Activated CD4-positive, alpha-beta T cell treated with anti-CD3 and anti-CD28 coated beads, Interleukin-2, amount 10 ng/mL, durations not matched to agents 24 days and 14 days (primary cell): ENCODE results near the gene NALCN. TPM values are rescaled to one million over a fixed set of nuclear protein-coding genes. Genes with fewer than 3 reads are reported as not detected.

Experiments
- DNase-seq: peaks from one replicate; pipeline ENCODE4 v3.0.0; 2022
- H3K27ac Mint-ChIP-seq: one replicate; pipeline ENCODE4 v1.8.0; 2022; ENCODE audit warnings: mild to moderate bottlenecking, mixed read lengths
- H3K27me3 Mint-ChIP-seq: one replicate; pipeline ENCODE4 v1.8.0; 2022; ENCODE audit warnings: mixed read lengths
- H3K36me3 Mint-ChIP-seq: one replicate; pipeline ENCODE4 v1.8.0; 2022; ENCODE audit warnings: low read depth, mild to moderate bottlenecking, mixed read lengths
- H3K4me1 Mint-ChIP-seq: one replicate; pipeline ENCODE4 v1.8.0; 2021; ENCODE audit warnings: mixed read lengths
- H3K4me3 Mint-ChIP-seq: one replicate; pipeline ENCODE4 v1.8.0; 2022; ENCODE audit warnings: mild to moderate bottlenecking, moderate library complexity, mixed read lengths
- H3K9me3 Mint-ChIP-seq: one replicate; pipeline ENCODE4 v1.8.0; 2021; ENCODE audit warnings: mixed read lengths
- intact Hi-C: fragments of 100-400 bp; cut with micrococcal nuclease; formaldehyde crosslinking; loops from one replicate; pipeline ENCODE4 v1.15.1; 2023
- total RNA-seq: library from RNA; stranded (reverse); gene quantifications from 2 replicates; pipeline ENCODE4 v1.2.3, GENCODE V29; 2022

The NALCN gene
- total RNA-seq, 1 donor from 2014 or later, result not detected

DNA sequence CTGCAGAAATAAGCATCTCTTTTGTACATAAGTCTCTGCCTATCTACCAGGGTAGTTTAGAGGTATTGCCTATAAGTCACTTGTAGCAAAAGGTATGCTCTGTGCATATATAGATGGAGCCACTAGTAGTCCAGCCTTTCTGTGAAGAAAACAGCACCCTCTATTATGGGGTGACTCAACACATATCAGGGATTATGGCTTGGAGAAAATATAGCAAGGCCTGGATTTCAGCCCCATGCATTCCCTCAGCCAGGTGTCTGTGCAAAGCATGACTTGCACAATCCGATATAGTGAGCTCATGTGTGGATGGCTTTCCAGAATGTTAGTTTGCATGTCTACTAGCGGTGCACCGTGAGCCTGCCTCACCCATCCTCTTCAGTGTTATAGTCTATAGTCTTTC lies 13.4 kb upstream of the NALCN start:
- intact Hi-C loops, result no loop called here
- no peaks in the 10 kb centered on the region for H3K36me3 Mint-ChIP-seq
- peaks cover 2% of the 10 kb centered on the region for H3K27me3 Mint-ChIP-seq
- no peak overlapping the region for H3K4me3 Mint-ChIP-seq
- no peak for DNase-seq
- H3K9me3 Mint-ChIP-seq, result no peaks in the 10 kb centered on the region
- no peaks in the 10 kb centered on the region for H3K4me1 Mint-ChIP-seq
- H3K27ac Mint-ChIP-seq, result no peak overlapping the region

DNA sequence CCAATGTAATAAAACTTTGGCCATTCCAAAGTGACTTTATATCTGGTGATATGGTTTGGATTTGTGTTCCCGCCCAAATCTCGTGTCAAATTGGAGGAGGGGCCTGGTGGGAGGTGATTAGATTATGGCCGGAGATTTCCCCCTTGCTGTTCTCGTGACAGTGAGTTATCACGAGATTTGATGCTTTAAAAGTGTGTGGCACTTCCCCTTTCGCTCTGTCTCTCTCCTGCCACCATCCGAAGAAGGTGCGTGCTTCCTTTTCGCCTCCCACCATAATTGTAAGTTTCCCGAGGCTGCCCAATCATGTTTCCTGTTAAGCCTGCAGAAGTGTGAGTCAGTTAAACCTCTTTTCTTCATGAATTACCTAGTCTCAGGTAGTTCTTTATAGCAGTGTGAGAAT lies 9.3 kb upstream of the NALCN start:
- Mint-ChIP-seq H3K36me3 (no peaks in the 10 kb centered on the region), H3K9me3 (no peaks in the 10 kb centered on the region), H3K27ac (no peak overlapping the region), H3K4me3 (no peak overlapping the region), H3K27me3 (no peaks in the 10 kb centered on the region), H3K4me1 (no peaks in the 10 kb centered on the region)
- peak; percentile 32 for DNase-seq
- intact Hi-C loops, result no loop called here

DNA sequence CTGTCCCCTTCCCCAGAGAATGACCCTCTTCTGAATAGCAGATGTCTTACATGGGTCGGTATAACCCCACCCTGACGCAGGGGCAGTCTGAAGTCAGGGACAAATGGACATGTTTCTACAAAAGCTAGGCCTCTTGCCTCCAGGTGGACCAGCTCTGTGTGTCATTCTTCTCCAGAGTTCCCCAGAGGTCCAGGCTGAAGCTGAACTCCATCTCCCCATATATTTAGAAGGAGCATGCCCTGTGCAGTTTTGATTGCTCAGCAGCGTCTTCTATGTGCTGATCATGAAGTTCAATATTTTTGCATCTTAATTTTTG lies 8.8 kb upstream of the NALCN start:
- intact Hi-C loops, result no loop called here
- Mint-ChIP-seq H3K9me3 (no peaks in the 10 kb centered on the region), H3K27ac (no peak overlapping the region), H3K4me3 (no peak overlapping the region), H3K36me3 (no peaks in the 10 kb centered on the region), H3K4me1 (no peaks in the 10 kb centered on the region), H3K27me3 (no peaks in the 10 kb centered on the region)
- DNase-seq, result peak; percentile 25

DNA sequence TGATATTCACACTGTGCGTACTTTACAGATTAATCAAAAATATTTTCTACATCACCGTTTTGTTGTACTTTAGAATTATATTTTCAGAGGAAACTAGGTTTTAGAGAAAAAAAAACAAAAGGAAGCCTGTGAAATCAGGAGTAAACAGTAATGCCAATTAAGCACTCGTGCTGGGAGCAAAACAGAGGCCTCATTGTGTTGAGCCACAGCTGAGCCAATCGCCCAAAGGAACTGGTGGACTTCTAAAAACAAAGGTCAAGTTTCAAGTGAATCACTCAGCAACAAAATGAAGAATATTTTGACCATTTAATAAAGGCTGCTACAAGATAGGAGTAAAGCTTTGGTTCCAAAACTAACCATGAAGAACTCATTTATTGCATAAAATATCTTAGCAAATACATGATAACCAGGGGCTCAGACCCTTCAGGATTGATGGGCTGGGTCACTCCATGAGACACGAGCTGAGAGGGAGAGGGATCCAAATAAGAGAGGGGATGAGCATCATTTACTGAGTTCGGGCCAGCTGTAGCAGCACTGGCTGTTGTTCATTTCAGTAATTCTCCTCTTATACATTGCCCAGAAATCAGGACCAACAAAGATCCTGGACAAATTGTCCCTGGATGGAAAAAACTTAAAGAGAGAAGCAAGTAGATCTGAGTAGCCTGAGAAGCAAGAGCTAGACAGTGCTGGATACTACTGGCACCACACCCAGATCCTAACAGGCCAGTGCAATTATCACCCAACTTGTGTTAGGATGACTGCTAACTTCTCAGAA lies 8.3 kb upstream of the NALCN start:
- intact Hi-C loops, result no loop called here
- Mint-ChIP-seq H3K9me3 (no peaks in the 10 kb centered on the region), H3K27me3 (no peaks in the 10 kb centered on the region), H3K27ac (no peak overlapping the region), H3K4me1 (no peaks in the 10 kb centered on the region), H3K36me3 (no peaks in the 10 kb centered on the region), H3K4me3 (no peak overlapping the region)
- DNase-seq, result no peak

DNA sequence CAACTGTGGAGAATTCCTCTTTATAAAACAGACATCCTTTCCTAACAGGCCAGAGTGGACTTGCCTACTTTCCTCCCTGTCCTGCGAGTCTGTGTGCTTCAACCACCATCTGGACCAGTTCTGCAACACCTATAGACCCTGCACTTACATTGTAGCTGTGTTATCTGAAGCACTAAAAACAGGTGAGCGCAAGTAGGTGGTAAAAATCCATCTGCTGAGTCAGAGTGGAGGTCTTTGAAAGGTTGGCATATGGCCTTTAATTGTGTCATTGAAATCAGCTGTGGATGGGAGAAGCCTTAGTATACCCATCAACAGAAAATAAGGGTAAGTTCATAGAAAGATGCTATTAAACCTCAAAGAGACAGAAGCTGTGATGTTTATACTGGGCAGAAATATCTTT lies 7.6 kb upstream of the NALCN start:
- intact Hi-C loops, result no loop called here
- Mint-ChIP-seq H3K27ac (no peak overlapping the region), H3K36me3 (no peaks in the 10 kb centered on the region), H3K27me3 (peaks cover 2% of the 10 kb centered on the region), H3K4me1 (no peaks in the 10 kb centered on the region), H3K4me3 (no peak overlapping the region), H3K9me3 (no peaks in the 10 kb centered on the region)
- DNase-seq, result peak; percentile 34

DNA sequence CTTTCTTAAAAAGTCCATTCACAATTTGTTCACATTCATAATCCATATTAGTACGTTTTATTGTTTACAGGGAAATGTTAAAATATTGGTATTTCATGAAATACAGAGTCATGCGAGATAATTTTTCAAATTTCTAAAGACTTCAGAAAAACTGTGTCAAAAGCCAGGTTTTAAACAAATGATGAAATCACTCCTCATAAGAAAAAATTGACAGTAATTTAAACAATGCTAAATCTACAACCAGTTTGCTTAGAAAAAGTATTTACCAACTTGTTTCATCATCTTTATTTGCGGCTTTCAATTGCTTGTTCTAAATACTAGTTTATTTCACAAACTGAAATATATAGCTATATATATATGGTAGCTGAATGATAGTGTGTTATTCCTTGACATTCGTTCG lies 1.2 kb upstream of the NALCN start:
- Mint-ChIP-seq H3K4me3 (no peak overlapping the region), H3K4me1 (no peaks in the 10 kb centered on the region), H3K36me3 (no peaks in the 10 kb centered on the region), H3K27ac (no peak overlapping the region), H3K9me3 (no peaks in the 10 kb centered on the region), H3K27me3 (peaks cover 34% of the 10 kb centered on the region)
- DNase-seq, result no peak
- intact Hi-C loops, result no loop called here

DNA sequence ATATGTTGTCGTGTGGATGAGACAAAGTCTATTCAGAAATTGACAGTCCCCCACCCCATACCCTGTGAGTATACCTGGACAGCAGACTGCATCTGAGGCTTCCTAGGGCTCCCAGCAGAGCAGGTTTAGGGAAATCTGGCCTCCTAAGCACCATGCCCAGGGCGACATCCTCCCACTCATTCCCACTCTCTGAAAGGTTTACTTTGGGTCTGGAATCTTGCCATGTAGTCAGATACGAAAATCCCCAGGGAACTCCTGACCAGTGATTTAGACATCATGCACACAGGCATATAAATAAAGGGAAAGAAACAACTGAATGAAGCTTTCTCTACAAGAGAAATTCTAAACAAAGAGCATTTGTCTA lies 717 bp upstream of the NALCN start:
- Mint-ChIP-seq H3K4me3 (no peak overlapping the region), H3K36me3 (no peaks in the 10 kb centered on the region)
- intact Hi-C loops, result no loop called here

DNA sequence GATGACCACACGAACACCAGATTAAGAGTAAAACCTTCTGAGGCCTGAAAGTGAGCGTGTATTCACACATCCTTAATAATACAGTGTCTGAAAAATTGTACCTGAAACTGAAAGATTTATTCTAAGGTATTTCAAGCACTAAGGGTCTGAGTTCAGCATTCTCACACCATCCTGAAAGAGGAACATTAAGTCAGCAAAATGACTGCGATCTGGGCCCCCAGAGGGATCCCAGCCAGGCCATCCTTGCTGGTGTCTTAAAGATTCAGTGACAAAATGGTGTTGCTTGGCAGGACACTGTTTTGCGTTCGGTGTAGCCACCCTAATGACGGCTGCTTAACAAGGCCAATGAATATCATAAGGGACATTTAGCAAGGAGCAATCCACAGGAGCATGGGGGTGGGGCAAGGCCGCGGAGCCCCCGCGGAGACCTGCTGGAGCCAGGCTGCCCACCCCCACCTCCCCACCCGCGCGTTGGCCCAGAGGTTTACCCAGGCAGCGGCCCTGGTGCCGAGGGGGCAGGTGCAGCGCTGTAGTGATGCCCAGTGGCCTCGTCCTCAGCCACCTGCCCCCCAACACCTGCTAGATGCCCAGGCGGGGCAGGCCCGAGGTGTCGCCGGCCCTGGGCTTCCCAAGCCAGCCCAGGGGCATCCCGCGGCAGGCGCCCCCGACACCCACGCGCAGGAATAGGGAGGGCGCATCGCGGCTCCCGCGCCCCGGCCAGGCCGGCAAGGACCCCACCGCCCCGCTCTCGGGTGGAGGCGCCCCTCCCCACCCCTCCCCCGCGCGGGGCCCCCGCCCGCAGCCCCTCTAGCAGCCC lies 742 bp downstream of the NALCN start:
- DNase-seq, result no peak
- Mint-ChIP-seq H3K27me3 (peaks cover 34% of the 10 kb centered on the region), H3K4me3 (no peak overlapping the region), H3K36me3 (no peaks in the 10 kb centered on the region), H3K4me1 (no peaks in the 10 kb centered on the region), H3K9me3 (no peaks in the 10 kb centered on the region), H3K27ac (no peak overlapping the region)
- intact Hi-C loops, result no loop called here

More for the DNA sequence above, 717 bp upstream of the NALCN start:
- Mint-ChIP-seq H3K27ac (no peak overlapping the region), H3K9me3 (no peaks in the 10 kb centered on the region), H3K4me1 (no peaks in the 10 kb centered on the region), H3K27me3 (peaks cover 34% of the 10 kb centered on the region)
- no peak for DNase-seq

DNA sequence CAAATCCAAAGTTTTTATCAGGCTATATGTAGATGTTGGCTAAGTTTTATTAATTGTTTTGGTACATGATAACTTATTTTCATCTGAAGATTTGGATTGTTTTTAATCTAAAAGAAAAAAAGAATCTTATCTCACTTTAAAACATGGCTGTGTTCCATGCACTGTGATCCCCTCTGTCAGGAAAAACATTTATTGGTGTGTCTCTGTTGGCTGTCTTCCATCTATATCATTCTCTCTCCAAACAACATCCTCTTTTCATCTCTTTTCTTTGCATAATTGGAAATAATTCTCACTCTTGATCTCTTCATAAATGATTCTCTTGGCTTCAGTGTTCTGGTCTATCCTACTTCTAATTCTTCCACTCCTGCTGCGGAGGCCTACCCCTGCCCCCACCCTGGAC lies 4.2 kb downstream of the NALCN start:
- Mint-ChIP-seq H3K9me3 (no peaks in the 10 kb centered on the region), H3K36me3 (no peaks in the 10 kb centered on the region), H3K27ac (no peak overlapping the region), H3K4me3 (no peak overlapping the region), H3K27me3 (peaks cover 24% of the 10 kb centered on the region), H3K4me1 (no peaks in the 10 kb centered on the region)
- DNase-seq, result no peak
- intact Hi-C loops, result no loop called here

DNA sequence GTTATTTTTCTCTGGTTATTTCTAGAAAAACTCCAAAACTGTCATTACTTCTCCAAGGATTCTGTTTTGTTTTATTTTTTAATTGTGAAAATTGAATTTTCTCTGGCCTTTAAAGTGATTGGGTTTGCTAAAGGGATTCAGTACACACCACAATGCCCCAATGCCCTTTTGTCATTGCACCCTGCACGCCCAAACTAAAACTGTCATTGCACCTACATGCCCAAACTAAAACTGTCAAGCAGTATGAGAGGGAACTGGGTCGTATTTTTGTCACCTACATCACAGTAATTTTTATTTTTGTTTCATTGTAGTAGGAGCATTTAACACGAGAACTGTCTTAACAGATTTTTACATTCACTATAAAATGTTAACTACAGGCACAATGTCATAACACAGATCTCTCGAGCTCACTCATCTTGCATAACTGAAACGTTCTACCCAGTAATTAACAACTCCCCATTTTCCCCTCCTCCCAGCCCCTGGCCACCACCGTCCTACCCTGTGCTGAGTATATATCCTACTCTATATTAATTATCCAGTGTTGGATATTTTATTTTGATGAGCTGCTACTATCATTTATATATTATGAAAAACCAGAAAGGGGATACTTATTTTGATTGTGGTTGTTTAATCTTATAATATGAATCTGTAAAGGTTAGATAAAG lies 7.2 kb downstream of the NALCN start:
- Mint-ChIP-seq H3K36me3 (no peaks in the 10 kb centered on the region), H3K4me3 (no peak overlapping the region), H3K4me1 (no peaks in the 10 kb centered on the region), H3K9me3 (no peaks in the 10 kb centered on the region), H3K27ac (no peak overlapping the region), H3K27me3 (peaks cover 5% of the 10 kb centered on the region)
- intact Hi-C loops, result no loop called here
- DNase-seq, result no peak

DNA sequence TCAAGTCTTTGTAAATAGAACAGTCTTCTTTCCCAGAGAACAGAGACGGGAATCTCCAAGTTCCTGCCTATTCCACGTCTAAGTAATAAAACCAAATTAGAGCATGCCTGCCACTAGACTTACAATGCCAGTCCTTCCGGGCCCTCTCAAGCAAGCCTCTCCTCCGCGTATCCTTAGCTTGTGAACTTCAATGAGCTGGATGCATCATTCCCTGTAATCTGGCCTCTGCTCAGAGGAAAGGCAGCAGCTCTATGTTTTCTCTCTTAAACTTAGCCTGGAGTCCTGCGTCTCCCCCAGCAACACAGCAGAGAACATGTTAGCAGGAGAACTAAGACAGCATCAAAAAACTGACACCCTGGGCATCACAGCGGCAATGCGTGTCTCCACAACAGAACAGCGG lies 8.2 kb downstream of the NALCN start:
- intact Hi-C loops, result no loop called here
- Mint-ChIP-seq H3K9me3 (no peaks in the 10 kb centered on the region), H3K36me3 (no peaks in the 10 kb centered on the region), H3K27me3 (peaks cover 2% of the 10 kb centered on the region), H3K27ac (no peak overlapping the region), H3K4me3 (no peak overlapping the region), H3K4me1 (no peaks in the 10 kb centered on the region)
- no peak for DNase-seq

DNA sequence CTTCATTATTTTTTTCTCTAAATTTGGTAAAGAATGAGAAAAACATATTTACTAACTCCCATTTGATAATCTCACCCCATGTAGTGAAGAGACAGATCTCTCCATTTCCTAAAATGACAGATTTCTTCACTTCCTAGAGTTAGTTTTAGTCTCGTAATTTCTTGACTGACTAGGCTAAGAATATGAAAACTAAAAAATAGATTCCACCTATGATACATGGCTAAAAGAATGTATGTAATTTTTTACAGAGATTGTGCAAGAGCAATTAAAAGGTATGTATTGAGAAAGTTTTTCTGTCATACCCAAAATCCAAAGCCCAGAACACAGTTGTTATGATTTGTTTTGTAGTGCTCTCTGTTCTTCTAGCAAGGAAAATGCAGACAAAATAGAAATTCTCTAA lies 9.5 kb downstream of the NALCN start:
- Mint-ChIP-seq H3K9me3 (no peaks in the 10 kb centered on the region), H3K4me3 (no peak overlapping the region), H3K27me3 (peaks cover 2% of the 10 kb centered on the region), H3K36me3 (no peaks in the 10 kb centered on the region), H3K4me1 (no peaks in the 10 kb centered on the region), H3K27ac (no peak overlapping the region)
- intact Hi-C loops, result no loop called here
- no peak for DNase-seq

DNA sequence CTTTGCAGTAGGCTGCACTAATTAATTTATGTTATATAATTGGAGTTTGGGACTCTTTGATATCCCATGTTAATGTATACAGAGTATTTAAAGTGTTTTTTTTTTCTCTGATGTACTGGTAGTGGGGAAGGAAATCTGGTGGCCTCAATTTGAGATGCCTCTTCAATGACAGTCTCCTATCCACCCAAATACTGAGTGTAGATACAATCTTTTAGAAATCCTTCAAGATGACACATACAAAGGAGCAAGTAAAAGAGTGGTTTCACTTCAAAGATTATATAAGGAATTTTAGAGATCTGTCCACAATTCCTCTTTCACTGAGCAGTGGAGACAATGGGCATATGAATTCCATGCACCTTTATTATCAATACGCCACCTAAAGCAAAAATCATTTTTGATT lies 15.1 kb downstream of the NALCN start:
- no peaks in the 10 kb centered on the region for H3K9me3 Mint-ChIP-seq
- DNase-seq, result no peak
- H3K27me3 Mint-ChIP-seq, result no peaks in the 10 kb centered on the region
- H3K4me3 Mint-ChIP-seq, result no peak overlapping the region
- H3K36me3 Mint-ChIP-seq, result no peaks in the 10 kb centered on the region
- intact Hi-C loops, result no loop called here
- no peaks in the 10 kb centered on the region for H3K4me1 Mint-ChIP-seq
- no peak overlapping the region for H3K27ac Mint-ChIP-seq

DNA sequence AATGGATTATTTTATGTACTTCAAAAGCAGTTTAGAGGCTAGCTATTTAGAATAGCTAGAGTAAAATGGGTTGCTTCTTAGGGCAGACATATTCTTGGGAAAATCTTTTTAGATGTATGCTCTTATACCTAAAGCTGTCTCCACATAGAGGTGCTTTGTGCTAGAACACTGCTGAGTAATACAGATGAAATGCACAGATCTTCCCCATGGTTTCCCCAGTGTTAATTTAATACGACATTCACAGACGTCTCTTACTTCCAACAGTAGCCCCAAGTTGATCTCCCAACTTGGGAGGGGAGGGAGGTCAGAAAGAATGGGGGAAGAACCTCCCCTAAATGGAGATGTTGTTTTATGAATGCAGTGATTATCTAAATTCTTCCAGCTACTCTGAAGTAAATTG lies 16.9 kb downstream of the NALCN start:
- no peak overlapping the region for H3K4me3 Mint-ChIP-seq
- H3K27me3 Mint-ChIP-seq, result no peaks in the 10 kb centered on the region
- H3K36me3 Mint-ChIP-seq, result no peaks in the 10 kb centered on the region
- H3K27ac Mint-ChIP-seq, result no peak overlapping the region
- intact Hi-C loops, result no loop called here
- H3K4me1 Mint-ChIP-seq, result no peaks in the 10 kb centered on the region
- H3K9me3 Mint-ChIP-seq, result no peaks in the 10 kb centered on the region
- no peak for DNase-seq
